Transverse colon (tissue), 3 donors: ENCODE data around the gene FHIP2A.

ENCODE experiments used
- CTCF ChIP-seq, 5 experiments: fragments of 200-600 bp in 3 of 5; fragments of 450-650 bp in 2 of 5; sonication (generic) in 3 of 5; IDR thresholded peaks; 1 replicate in 2 of 5; 2 replicates in 3 of 5; pipeline ENCODE4 v1.5.1; 2016 to 2017; ENCODE audit warnings: antibody characterized with exemption in 5 of 5, inconsistent platforms in 3 of 5, mild to moderate bottlenecking in 2 of 5, moderate library complexity in 1 of 5
- POLR2A ChIP-seq: fragments of 450-650 bp; IDR thresholded peaks from one replicate; pipeline ENCODE4 v1.6.1; 2016; ENCODE audit warnings: antibody characterized with exemption, mild to moderate bottlenecking, moderate library complexity

GRCh38 chr10:114837690-114838089, 16.1 kb downstream of the FHIP2A start:
- TF ChIP-seq POLR2A: no peak
- TF ChIP-seq CTCF (IDR thresholded peaks at IDR 0.05): no peak
